T-helper 17 cell (primary cell): ENCODE results near the gene EVI5. TPM values are rescaled to one million over a fixed set of nuclear protein-coding genes. Genes with fewer than 3 reads are reported as not detected.

ENCODE experiments used
- ATAC-seq: fragments of 150-1000 bp; cut with Tn5 transposase; 2 replicates; pipeline ENCODE4 v1.10.0; 2021; ENCODE audit warnings: mild to moderate bottlenecking, moderate library complexity
- DNase-seq, 3 donors: peaks; one replicate each; pipeline versions ENCODE4 v3.0.0 to v3.0.0-alpha.2; 2020 to 2021
- H3K9me3 ChIP-seq: one replicate; pipeline ENCODE4 v1.7.0; 2013; ENCODE audit warnings: low read length, mild to moderate bottlenecking; ENCODE audit not compliant: control insufficient read depth, poor library complexity, severe bottlenecking
- H3K27ac Mint-ChIP-seq: one replicate; pipeline ENCODE4 v1.8.0; 2022; ENCODE audit warnings: mild to moderate bottlenecking, moderate library complexity, mixed read lengths
- H3K27me3 Mint-ChIP-seq: one replicate; pipeline ENCODE4 v1.8.0; 2022; ENCODE audit warnings: mixed read lengths
- H3K36me3 Mint-ChIP-seq: one replicate; pipeline ENCODE4 v1.8.0; 2022; ENCODE audit warnings: low read depth, mixed read lengths
- H3K4me1 Mint-ChIP-seq: one replicate; pipeline ENCODE4 v1.8.0; 2022; ENCODE audit warnings: mild to moderate bottlenecking, mixed read lengths
- H3K4me3 Mint-ChIP-seq: one replicate; pipeline ENCODE4 v1.8.0; 2022; ENCODE audit warnings: mild to moderate bottlenecking, moderate library complexity, mixed read lengths
- total RNA-seq, 4 donors: library from RNA in 2 of 4; stranded (reverse) in 2 of 4; gene quantifications; one replicate each; pipeline ENCODE4 v1.2.3 and lab custom pipeline; 2022 to 2026

EVI5 gene
- total RNA-seq, 2 donors from 2014 or later, result 0.70 to 0.80 TPM

- DNase-seq (no peak), ATAC-seq (no peak)
- peak overlapping the region; percentile 96 for H3K4me3 Mint-ChIP-seq
- H3K36me3 Mint-ChIP-seq, result peaks cover 5% of the 10 kb centered on the region
- H3K27ac Mint-ChIP-seq, result peak overlapping the region; percentile 91
- H3K9me3 ChIP-seq, result no peaks in the 10 kb centered on the region
- H3K27me3 Mint-ChIP-seq, result no peaks in the 10 kb centered on the region
- H3K4me1 Mint-ChIP-seq, result peaks cover 25% of the 10 kb centered on the region
Observed at GRCh38 chr1:92481971-92482664, 302.8 kb downstream of the EVI5 start.

- H3K9me3 ChIP-seq, result no peaks in the 10 kb centered on the region
- peaks cover 27% of the 10 kb centered on the region for H3K4me1 Mint-ChIP-seq
- no peak for DNase-seq
- peaks cover 5% of the 10 kb centered on the region for H3K36me3 Mint-ChIP-seq
- peak overlapping the region; percentile 69 for H3K4me3 Mint-ChIP-seq
- H3K27me3 Mint-ChIP-seq, result no peaks in the 10 kb centered on the region
- no peak for ATAC-seq
- peak overlapping the region; percentile 91 for H3K27ac Mint-ChIP-seq
Observed at GRCh38 chr1:92481599-92481925, 303.3 kb downstream of the EVI5 start.

- peaks cover 29% of the 10 kb centered on the region for H3K4me1 Mint-ChIP-seq
- no peaks in the 10 kb centered on the region for H3K9me3 ChIP-seq
- ATAC-seq (no peak), DNase-seq (no peak)
- H3K36me3 Mint-ChIP-seq, result peaks cover 5% of the 10 kb centered on the region
- peak overlapping the region; percentile 91 for H3K27ac Mint-ChIP-seq
- no peaks in the 10 kb centered on the region for H3K27me3 Mint-ChIP-seq
- H3K4me3 Mint-ChIP-seq, result peak overlapping the region; percentile 69
Observed at GRCh38 chr1:92480813-92481598, 303.9 kb downstream of the EVI5 start.

- peak overlapping the region; percentile 25 for H3K4me3 Mint-ChIP-seq
Observed at GRCh38 chr1:92480200-92480812, 304.6 kb downstream of the EVI5 start.

GRCh38 chr1:92479587-92479986 lies 305.3 kb downstream of the EVI5 start:
- H3K9me3 ChIP-seq, result no peaks in the 10 kb centered on the region
- no peak for ATAC-seq
- DNase-seq, result no peak
- Mint-ChIP-seq H3K4me1 (peaks cover 26% of the 10 kb centered on the region), H3K27ac (peak overlapping the region; percentile 86), H3K36me3 (peaks cover 5% of the 10 kb centered on the region), H3K27me3 (no peaks in the 10 kb centered on the region), H3K4me3 (no peak overlapping the region)

More at GRCh38 chr1:92480200-92480812, 304.6 kb downstream of the EVI5 start:
- H3K9me3 ChIP-seq, result no peaks in the 10 kb centered on the region
- Mint-ChIP-seq H3K4me1 (peaks cover 29% of the 10 kb centered on the region), H3K36me3 (peaks cover 5% of the 10 kb centered on the region), H3K27me3 (no peaks in the 10 kb centered on the region), H3K27ac (peak overlapping the region; percentile 86)
- DNase-seq, result no peak
- ATAC-seq, result no peak

- Mint-ChIP-seq H3K4me3 (no peak overlapping the region), H3K27me3 (no peaks in the 10 kb centered on the region), H3K36me3 (peaks cover 5% of the 10 kb centered on the region), H3K4me1 (peaks cover 25% of the 10 kb centered on the region), H3K27ac (peak overlapping the region; percentile 86)
- ATAC-seq (no peak), DNase-seq (no peak)
- H3K9me3 ChIP-seq, result no peaks in the 10 kb centered on the region
Observed at GRCh38 chr1:92478393-92478792, 306.5 kb downstream of the EVI5 start.

- Mint-ChIP-seq H3K36me3 (peaks cover 5% of the 10 kb centered on the region), H3K4me1 (peaks cover 20% of the 10 kb centered on the region), H3K4me3 (no peak overlapping the region), H3K27me3 (no peaks in the 10 kb centered on the region), H3K27ac (peak overlapping the region; percentile 88)
- ATAC-seq (peak; percentile 89), DNase-seq (peak in 1 of 3 donors; percentile 32)
- H3K9me3 ChIP-seq, result no peaks in the 10 kb centered on the region
Observed at GRCh38 chr1:92476071-92476631, 308.8 kb downstream of the EVI5 start.

- H3K27me3 Mint-ChIP-seq, result no peaks in the 10 kb centered on the region
- peaks cover 20% of the 10 kb centered on the region for H3K4me1 Mint-ChIP-seq
- H3K9me3 ChIP-seq, result no peaks in the 10 kb centered on the region
- ATAC-seq (no peak), DNase-seq (no peak)
- peak overlapping the region; percentile 88 for H3K27ac Mint-ChIP-seq
- H3K4me3 Mint-ChIP-seq, result no peak overlapping the region
- peaks cover 5% of the 10 kb centered on the region for H3K36me3 Mint-ChIP-seq
Observed at GRCh38 chr1:92475029-92475428, 309.9 kb downstream of the EVI5 start.

- Mint-ChIP-seq H3K4me1 (peaks cover 17% of the 10 kb centered on the region), H3K27ac (peak overlapping the region; percentile 45), H3K36me3 (no peaks in the 10 kb centered on the region), H3K4me3 (peak overlapping the region; percentile 15), H3K27me3 (no peaks in the 10 kb centered on the region)
- no peaks in the 10 kb centered on the region for H3K9me3 ChIP-seq
- ATAC-seq (no peak), DNase-seq (no peak)
Observed at GRCh38 chr1:92473781-92474495, 311.0 kb downstream of the EVI5 start.

GRCh38 chr1:92470216-92470615 lies 314.7 kb downstream of the EVI5 start:
- Mint-ChIP-seq H3K36me3 (no peaks in the 10 kb centered on the region), H3K4me1 (peaks cover 6% of the 10 kb centered on the region), H3K27ac (no peak overlapping the region), H3K27me3 (no peaks in the 10 kb centered on the region), H3K4me3 (no peak overlapping the region)
- DNase-seq (no peak), ATAC-seq (no peak)
- H3K9me3 ChIP-seq, result no peaks in the 10 kb centered on the region

GRCh38 chr1:92466683-92467352 lies 318.1 kb downstream of the EVI5 start:
- Mint-ChIP-seq H3K4me3 (no peak overlapping the region), H3K27me3 (no peaks in the 10 kb centered on the region), H3K4me1 (peaks cover 11% of the 10 kb centered on the region), H3K36me3 (no peaks in the 10 kb centered on the region), H3K27ac (peak overlapping the region; percentile 8)
- H3K9me3 ChIP-seq, result no peaks in the 10 kb centered on the region
- ATAC-seq, result no peak
- no peak for DNase-seq

- Mint-ChIP-seq H3K4me3 (no peak overlapping the region), H3K36me3 (no peaks in the 10 kb centered on the region), H3K27me3 (no peaks in the 10 kb centered on the region), H3K27ac (no peak overlapping the region), H3K4me1 (peaks cover 14% of the 10 kb centered on the region)
- H3K9me3 ChIP-seq, result no peaks in the 10 kb centered on the region
- DNase-seq, result no peak
- no peak for ATAC-seq
Observed at GRCh38 chr1:92465256-92465647, 319.7 kb downstream of the EVI5 start.
